H9 (cell line): ENCODE results near the gene RAVER1. TPM values are rescaled to one million over a fixed set of nuclear protein-coding genes. Genes with fewer than 3 reads are reported as not detected.

Source experiments
- DNase-seq: peaks from one replicate; pipeline ENCODE4 v3.0.0-alpha.2; 2017
- H2AFZ ChIP-seq: one replicate; pipeline ENCODE4 v1.6.1; 2013; ENCODE audit warnings: mild to moderate bottlenecking, low read length, control low read depth, moderate library complexity
- H2AK5ac ChIP-seq: 2 replicates; pipeline ENCODE4 v1.6.1; 2013; ENCODE audit warnings: low read length, control low read depth, mixed read lengths; ENCODE audit not compliant: insufficient read length
- H2BK120ac ChIP-seq: one replicate; pipeline ENCODE4 v1.6.1; 2013; ENCODE audit warnings: low read depth, mild to moderate bottlenecking, low read length, control low read depth, inconsistent platforms; ENCODE audit not compliant: poor library complexity, severe bottlenecking
- H2BK12ac ChIP-seq: 2 replicates; pipeline ENCODE4 v1.6.1; 2013; ENCODE audit warnings: low read length, control low read depth, mixed read lengths, low read depth; ENCODE audit not compliant: insufficient read length
- H2BK15ac ChIP-seq: 2 replicates; pipeline ENCODE4 v1.6.1; 2013; ENCODE audit warnings: low read depth, low read length, control low read depth
- H2BK20ac ChIP-seq: one replicate; pipeline ENCODE4 v1.6.1; 2013; ENCODE audit warnings: low read depth, mild to moderate bottlenecking, low read length, control low read depth, inconsistent platforms; ENCODE audit not compliant: poor library complexity, severe bottlenecking
- H2BK5ac ChIP-seq: 2 replicates; pipeline ENCODE4 v1.6.1; 2013; ENCODE audit warnings: low read length, control low read depth, mixed read lengths; ENCODE audit not compliant: insufficient read length
- H3K14ac ChIP-seq: 2 replicates; pipeline ENCODE4 v1.6.1; 2013; ENCODE audit warnings: low read length, control low read depth; ENCODE audit not compliant: insufficient read depth
- H3K18ac ChIP-seq: 2 replicates; pipeline ENCODE4 v1.6.1; 2013; ENCODE audit warnings: low read depth, mild to moderate bottlenecking, mixed read lengths, low read length, control low read depth; ENCODE audit not compliant: insufficient read length
- H3K23ac ChIP-seq: 2 replicates; pipeline ENCODE4 v1.6.1; 2013; ENCODE audit warnings: low read length, control low read depth, mixed read lengths, low read depth; ENCODE audit not compliant: insufficient read length
- H3K23me2 ChIP-seq: 2 replicates; pipeline ENCODE4 v1.6.1; 2013; ENCODE audit warnings: low read depth, mild to moderate bottlenecking, mixed read lengths, low read length, control low read depth; ENCODE audit not compliant: insufficient read length, poor library complexity, severe bottlenecking
- H3K27ac ChIP-seq: 2 replicates; pipeline ENCODE4 v1.5.1; 2013; ENCODE audit warnings: low read length, control low read depth, mixed read lengths, low read depth; ENCODE audit not compliant: insufficient read length
- H3K27me3 ChIP-seq: 2 replicates; pipeline ENCODE4 v1.6.1; 2013; ENCODE audit warnings: low read length, control low read depth, inconsistent platforms; ENCODE audit not compliant: insufficient read depth
- H3K4ac ChIP-seq: 2 replicates; pipeline ENCODE4 v1.6.1; 2013; ENCODE audit warnings: low read depth, mild to moderate bottlenecking, control low read depth, inconsistent platforms, low read length, moderate library complexity
- H3K4me1 ChIP-seq: 2 replicates; pipeline ENCODE4 v1.6.1; 2013; ENCODE audit warnings: low read length, control low read depth, inconsistent platforms; ENCODE audit not compliant: insufficient read depth
- H3K4me2 ChIP-seq: 2 replicates; pipeline ENCODE4 v1.6.1; 2013; ENCODE audit warnings: low read length, control low read depth, mixed read lengths; ENCODE audit not compliant: insufficient read length, insufficient read depth
- H3K56ac ChIP-seq: 2 replicates; pipeline ENCODE4 v1.6.1; 2013; ENCODE audit warnings: low read depth, mild to moderate bottlenecking, mixed read lengths, low read length, control low read depth; ENCODE audit not compliant: insufficient read length
- H3K79me1 ChIP-seq: 2 replicates; pipeline ENCODE4 v1.6.1; 2013; ENCODE audit warnings: low read depth, mild to moderate bottlenecking, moderate library complexity, low read length, control low read depth, inconsistent platforms; ENCODE audit not compliant: insufficient read depth, poor library complexity, severe bottlenecking
- H3K79me2 ChIP-seq: 2 replicates; pipeline ENCODE4 v1.6.1; 2013; ENCODE audit warnings: low read length, control low read depth, inconsistent platforms; ENCODE audit not compliant: insufficient read depth
- H3K9ac ChIP-seq: 2 replicates; pipeline ENCODE4 v1.6.1; 2013; ENCODE audit warnings: low read length, control low read depth, mixed read lengths; ENCODE audit not compliant: insufficient read length; ENCODE audit errors: extremely low read depth
- H3K9me3 ChIP-seq: one replicate; pipeline ENCODE4 v1.6.1; 2013; ENCODE audit warnings: low read depth, low read length, inconsistent platforms; ENCODE audit not compliant: control insufficient read depth
- H3T11ph ChIP-seq: one replicate; pipeline ENCODE4 v1.6.1; 2013; ENCODE audit warnings: mild to moderate bottlenecking, low read length, control low read depth, inconsistent platforms
- H4K20me1 ChIP-seq: one replicate; pipeline ENCODE4 v1.6.1; 2013; ENCODE audit not compliant: control insufficient read depth, insufficient read length, insufficient read depth
- H4K5ac ChIP-seq: 2 replicates; pipeline ENCODE4 v1.6.1; 2013; ENCODE audit warnings: low read depth, mild to moderate bottlenecking, mixed read lengths, low read length, control low read depth; ENCODE audit not compliant: insufficient read length
- H4K8ac ChIP-seq: replicated peaks from 2 replicates; pipeline ENCODE4 v1.6.1; 2013; ENCODE audit warnings: low read length, control low read depth, mixed read lengths, low read depth; ENCODE audit not compliant: insufficient read length
- H4K91ac ChIP-seq: 2 replicates; pipeline ENCODE4 v1.6.1; 2013; ENCODE audit warnings: low read depth, mild to moderate bottlenecking, moderate library complexity, mixed read lengths, low read length, control low read depth; ENCODE audit not compliant: insufficient read length
- H3K27ac Mint-ChIP-seq, 3 experiments: 2 replicates in 2 of 3; 3 replicates in 1 of 3; pipeline ENCODE4 v1.8.0; 2020 to 2021; ENCODE audit warnings: mixed read lengths in 3 of 3, mild to moderate bottlenecking in 1 of 3, moderate library complexity in 1 of 3
- H3K27me3 Mint-ChIP-seq: 2 replicates; pipeline ENCODE4 v1.8.0; 2021; ENCODE audit warnings: low read depth, mild to moderate bottlenecking, moderate library complexity, mixed read lengths
- H3K36me3 Mint-ChIP-seq, 3 experiments: 2 replicates in 2 of 3; 3 replicates in 1 of 3; pipeline ENCODE4 v1.8.0; 2020 to 2021; ENCODE audit warnings: low read depth in 3 of 3, mixed read lengths in 3 of 3; ENCODE audit not compliant: insufficient read depth in 1 of 3
- H3K4me1 Mint-ChIP-seq, 2 experiments: 2 replicates each; pipeline ENCODE4 v1.8.0; 2020; ENCODE audit warnings: mixed read lengths in 2 of 2
- H3K4me3 Mint-ChIP-seq, 2 experiments: 2 replicates in 1 of 2; 3 replicates in 1 of 2; pipeline ENCODE4 v1.8.0; 2020 to 2021; ENCODE audit warnings: mild to moderate bottlenecking in 2 of 2, mixed read lengths in 2 of 2, moderate library complexity in 1 of 2
- H3K9me3 Mint-ChIP-seq, 2 experiments: 2 replicates in 1 of 2; 3 replicates in 1 of 2; pipeline ENCODE4 v1.8.0; 2020; ENCODE audit warnings: mild to moderate bottlenecking in 2 of 2, mixed read lengths in 2 of 2, moderate library complexity in 1 of 2
- CTCF ChIP-seq: fragments of 200-600 bp; sonication (generic); conservative IDR thresholded peaks from 3 replicates; pipeline ENCODE4 v1.8.0; 2021; ENCODE audit warnings: antibody characterized with exemption, mild to moderate bottlenecking
- whole genome bisulfite sequencing: extraction: QIAGEN DNeasy Blood & Tissue Kit; methylation state at CpG from one replicate; pipeline ENCODE4 v1.1.7; 2013; ENCODE audit warnings: missing lambda C conversion rate, low lambda C conversion rate, mixed read lengths; ENCODE audit not compliant: insufficient read length; ENCODE audit errors: extremely low coverage; 5-methylcytosine and 5-hydroxymethylcytosine counted together
- total RNA-seq: library from RNA; stranded (reverse); gene quantifications from 2 replicates; pipeline ENCODE4 v1.2.1, GENCODE V29; 2021

The RAVER1 gene
- total RNA-seq, 1 experiment from 2014 or later = 74.7 TPM

- peaks cover 3% of the 10 kb centered on the region for H3K23me2 ChIP-seq
- no peak overlapping the region for H3K4ac ChIP-seq
- H2BK120ac ChIP-seq = no peak overlapping the region
- no peak overlapping the region for H3T11ph ChIP-seq
- no peaks in the 10 kb centered on the region; a peak in 1 of 5 replicates for H3K9me3 Mint-ChIP-seq
- no peaks in the 10 kb centered on the region for H3K79me2 ChIP-seq
- no peak overlapping the region for H3K4me3 Mint-ChIP-seq
- no peaks in the 10 kb centered on the region for H3K27me3 ChIP-seq
- H2AK5ac ChIP-seq = no peak overlapping the region
- H4K91ac ChIP-seq = no peak overlapping the region
- no peaks in the 10 kb centered on the region for H3K9me3 ChIP-seq
- H3K27me3 Mint-ChIP-seq = peaks cover 2% of the 10 kb centered on the region
- no peak overlapping the region for H3K27ac ChIP-seq
- DNase-seq = no peak
- no peak overlapping the region for H2BK12ac ChIP-seq
- H3K4me2 ChIP-seq = no peak overlapping the region
- H3K36me3 Mint-ChIP-seq = peaks cover 19 to 54% (median 33%) of the 10 kb centered on the region in 3 experiments
- H3K18ac ChIP-seq = no peak overlapping the region
- no peaks in the 10 kb centered on the region for H3K4me1 ChIP-seq
- H2BK20ac ChIP-seq = no peak overlapping the region
- no peak overlapping the region for H2BK15ac ChIP-seq
- H3K14ac ChIP-seq = no peak overlapping the region
- H3K9ac ChIP-seq = no peak overlapping the region
- no peak overlapping the region for H2BK5ac ChIP-seq
- no CpG with 5 or more reads among the region's 29 CpGs for WGBS
- H2AFZ ChIP-seq = no peak overlapping the region
- no peak overlapping the region for H4K8ac ChIP-seq
- peak overlapping the region in 2 of 3 experiments; percentile 64 to 92; a peak in 2 of 7 replicates for H3K27ac Mint-ChIP-seq
- H4K5ac ChIP-seq = no peak overlapping the region
- H3K23ac ChIP-seq = no peak overlapping the region
- H4K20me1 ChIP-seq = no peaks in the 10 kb centered on the region
- no peaks in the 10 kb centered on the region for H3K79me1 ChIP-seq
- H3K4me1 Mint-ChIP-seq = peaks cover 11 to 14% of the 10 kb centered on the region in 2 experiments
- H3K56ac ChIP-seq = no peak overlapping the region
- no peak for TF ChIP-seq CTCF
Observed at GRCh38 chr19:10317045-10317856, 16.1 kb downstream of the RAVER1 start.
